Measurements from ENCODE around the gene PKP4. TPM values are rescaled to one million over a fixed set of nuclear protein-coding genes. Genes with fewer than 3 reads are reported as not detected.

The PKP4 gene
- total and polyA plus RNA-seq, 2 donors from 2014 or later, result 120 to 243 TPM

- H3K27me3 ChIP-seq (ENCODE audit: control insufficient read depth, insufficient read depth, low read length), result no peaks in the 10 kb centered on the region
- no peaks in the 10 kb centered on the region for H3K36me3 ChIP-seq (ENCODE audit: control insufficient read depth in 2 of 3, insufficient read depth in 3 of 3, low read length in 3 of 3)
- H3K27ac ChIP-seq (ENCODE audit: low read depth in 2 of 2, low read length in 2 of 2), result no peak overlapping the region
- FAIRE-seq, result no peak
- intact Hi-C loops (cut with DNase I), result no loop called here
- no peak for DNase-seq
- H3K9me3 ChIP-seq (ENCODE audit: control insufficient read depth in 2 of 3, insufficient read depth in 1 of 3, low read length in 3 of 3), result no peaks in the 10 kb centered on the region
- no peak overlapping the region for H3K9ac ChIP-seq (ENCODE audit: low read length in 3 of 3)
- no peak for TF ChIP-seq CTCF (IDR thresholded peaks at IDR 0.05; ENCODE audit: borderline replicate concordance, extremely low read depth, insufficient read depth)
- no peak overlapping the region for H3K4me3 ChIP-seq (ENCODE audit: low read length in 3 of 3)
- no peaks in the 10 kb centered on the region for H3K4me1 ChIP-seq (ENCODE audit: control insufficient read depth in 2 of 3, insufficient read depth in 2 of 3, low read depth in 1 of 3, low read length in 3 of 3)
Observed at GRCh38 chr2:158554996-158555395, 98.2 kb downstream of the PKP4 start.

GRCh38 chr2:158556124-158556523 is 99.4 kb downstream of the PKP4 start:
- Histone ChIP-seq H3K36me3 (ENCODE audit: control insufficient read depth in 2 of 3, insufficient read depth in 3 of 3, low read length in 3 of 3) (no peaks in the 10 kb centered on the region), H3K9ac (ENCODE audit: low read length in 3 of 3) (no peak overlapping the region), H3K4me3 (ENCODE audit: low read length in 3 of 3) (no peak overlapping the region), H3K27ac (ENCODE audit: low read depth in 2 of 2, low read length in 2 of 2) (no peak overlapping the region), H3K4me1 (ENCODE audit: control insufficient read depth in 2 of 3, insufficient read depth in 2 of 3, low read depth in 1 of 3, low read length in 3 of 3) (peaks cover 0 to 3% (median 0%) of the 10 kb centered on the region in 3 donors), H3K27me3 (ENCODE audit: control insufficient read depth, insufficient read depth, low read length) (no peaks in the 10 kb centered on the region), H3K9me3 (ENCODE audit: control insufficient read depth in 2 of 3, insufficient read depth in 1 of 3, low read length in 3 of 3) (no peaks in the 10 kb centered on the region)
- FAIRE-seq (no peak), DNase-seq (no peak)
- intact Hi-C loops (cut with DNase I), result no loop called here
- no peak for TF ChIP-seq CTCF (IDR thresholded peaks at IDR 0.05; ENCODE audit: borderline replicate concordance, extremely low read depth, insufficient read depth)

GRCh38 chr2:158557752-158558151 is 101.0 kb downstream of the PKP4 start:
- DNase-seq (no peak), FAIRE-seq (no peak)
- Histone ChIP-seq H3K4me1 (ENCODE audit: control insufficient read depth in 2 of 3, insufficient read depth in 2 of 3, low read depth in 1 of 3, low read length in 3 of 3) (peaks cover 0 to 3% (median 0%) of the 10 kb centered on the region in 3 donors), H3K27ac (ENCODE audit: low read depth in 2 of 2, low read length in 2 of 2) (no peak overlapping the region), H3K9ac (ENCODE audit: low read length in 3 of 3) (no peak overlapping the region), H3K36me3 (ENCODE audit: control insufficient read depth in 2 of 3, insufficient read depth in 3 of 3, low read length in 3 of 3) (no peaks in the 10 kb centered on the region), H3K9me3 (ENCODE audit: control insufficient read depth in 2 of 3, insufficient read depth in 1 of 3, low read length in 3 of 3) (no peaks in the 10 kb centered on the region), H3K4me3 (ENCODE audit: low read length in 3 of 3) (no peak overlapping the region), H3K27me3 (ENCODE audit: control insufficient read depth, insufficient read depth, low read length) (no peaks in the 10 kb centered on the region)
- intact Hi-C loops (cut with DNase I), result no loop called here
- no peak for TF ChIP-seq CTCF (IDR thresholded peaks at IDR 0.05; ENCODE audit: borderline replicate concordance, extremely low read depth, insufficient read depth)

- DNase-seq (no peak), FAIRE-seq (no peak)
- Histone ChIP-seq H3K27ac (ENCODE audit: low read depth in 2 of 2, low read length in 2 of 2) (no peak overlapping the region), H3K4me3 (ENCODE audit: low read length in 3 of 3) (no peak overlapping the region), H3K9me3 (ENCODE audit: control insufficient read depth in 2 of 3, insufficient read depth in 1 of 3, low read length in 3 of 3) (no peaks in the 10 kb centered on the region), H3K36me3 (ENCODE audit: control insufficient read depth in 2 of 3, insufficient read depth in 3 of 3, low read length in 3 of 3) (no peaks in the 10 kb centered on the region), H3K27me3 (ENCODE audit: control insufficient read depth, insufficient read depth, low read length) (no peaks in the 10 kb centered on the region), H3K4me1 (ENCODE audit: control insufficient read depth in 2 of 3, insufficient read depth in 2 of 3, low read depth in 1 of 3, low read length in 3 of 3) (peaks cover 0 to 3% (median 0%) of the 10 kb centered on the region in 3 donors), H3K9ac (ENCODE audit: low read length in 3 of 3) (no peak overlapping the region)
- TF ChIP-seq CTCF (IDR thresholded peaks at IDR 0.05; ENCODE audit: borderline replicate concordance, extremely low read depth, insufficient read depth), result no peak
- intact Hi-C loops (cut with DNase I), result no loop called here
Observed at GRCh38 chr2:158559252-158559651, 102.5 kb downstream of the PKP4 start.
